ENCODE results near the gene PAX2.

The PAX2 gene

GRCh38 chr10:100824886-100825285 is 79.5 kb downstream of the PAX2 start:
- no peak for TF ChIP-seq CTCF (IDR thresholded peaks at IDR 0.05)

GRCh38 chr10:100825325-100825875 is 80.0 kb downstream of the PAX2 start:
- no peak for TF ChIP-seq CTCF (IDR thresholded peaks at IDR 0.05)

GRCh38 chr10:100826031-100826651 is 80.8 kb downstream of the PAX2 start:
- TF ChIP-seq CTCF (IDR thresholded peaks at IDR 0.05), result no peak

GRCh38 chr10:100826661-100826982 is 81.2 kb downstream of the PAX2 start:
- no peak for TF ChIP-seq CTCF (IDR thresholded peaks at IDR 0.05)

- TF ChIP-seq CTCF (IDR thresholded peaks at IDR 0.05), result peak; percentile 20; the same call in 1 of the 2 replicates
Observed at GRCh38 chr10:100826983-100827818, 81.8 kb downstream of the PAX2 start.

- TF ChIP-seq CTCF (IDR thresholded peaks at IDR 0.05), result no peak
Observed at GRCh38 chr10:100827819-100828737, 82.7 kb downstream of the PAX2 start.

- no peak for TF ChIP-seq CTCF (IDR thresholded peaks at IDR 0.05)
Observed at GRCh38 chr10:100828738-100829096, 83.3 kb downstream of the PAX2 start.

Data from LNCAP (cell line).